ENCODE measurements around the gene CENPO.
A peak's percentile ranks its signal among the peaks of the same experiment; 100 is the strongest.
"Not testable (repeated sequence)": the region's sequence is repeated elsewhere in the genome, so short reads cannot be mapped to it uniquely, and the experiment has no call there.

Gene CENPO

DNA sequence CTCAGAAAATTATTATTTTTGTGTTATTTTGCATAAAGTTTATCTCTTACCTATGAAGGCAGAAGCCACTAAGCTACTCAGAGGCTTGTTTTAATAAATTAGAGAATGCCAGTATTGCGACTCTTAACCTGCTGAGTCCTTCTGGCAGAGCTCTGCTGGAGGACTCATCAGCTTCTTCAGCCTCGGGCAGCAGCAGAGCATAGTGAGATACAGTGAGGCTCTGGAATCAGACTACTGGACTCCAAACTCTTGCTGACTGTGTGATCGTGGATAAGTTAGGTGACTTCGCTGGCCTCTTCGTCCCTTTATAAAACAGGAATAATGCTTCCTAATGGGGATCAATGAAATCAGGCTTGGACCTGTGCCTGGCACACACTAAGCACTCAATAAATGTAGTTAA lies 1.8 kb upstream of the CENPO start:
- no peak for DNase-seq

DNA sequence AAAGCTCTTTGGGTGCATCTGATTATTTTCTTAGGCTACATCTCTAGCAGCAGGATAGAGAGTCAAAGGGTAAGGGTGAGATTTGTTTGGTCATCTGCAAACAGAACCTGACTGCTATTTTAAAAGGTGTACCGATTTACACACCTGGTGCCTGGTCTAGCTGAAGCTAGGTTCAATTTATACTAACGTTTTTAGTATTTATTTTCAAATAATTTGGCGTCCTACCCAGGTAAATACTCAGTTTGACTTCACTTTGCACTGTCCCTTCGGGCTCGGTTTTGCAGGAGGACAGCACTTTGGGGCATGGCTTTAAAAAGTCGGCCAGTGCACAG lies 717 bp upstream of the CENPO start:
- DNase-seq: no peak

DNA sequence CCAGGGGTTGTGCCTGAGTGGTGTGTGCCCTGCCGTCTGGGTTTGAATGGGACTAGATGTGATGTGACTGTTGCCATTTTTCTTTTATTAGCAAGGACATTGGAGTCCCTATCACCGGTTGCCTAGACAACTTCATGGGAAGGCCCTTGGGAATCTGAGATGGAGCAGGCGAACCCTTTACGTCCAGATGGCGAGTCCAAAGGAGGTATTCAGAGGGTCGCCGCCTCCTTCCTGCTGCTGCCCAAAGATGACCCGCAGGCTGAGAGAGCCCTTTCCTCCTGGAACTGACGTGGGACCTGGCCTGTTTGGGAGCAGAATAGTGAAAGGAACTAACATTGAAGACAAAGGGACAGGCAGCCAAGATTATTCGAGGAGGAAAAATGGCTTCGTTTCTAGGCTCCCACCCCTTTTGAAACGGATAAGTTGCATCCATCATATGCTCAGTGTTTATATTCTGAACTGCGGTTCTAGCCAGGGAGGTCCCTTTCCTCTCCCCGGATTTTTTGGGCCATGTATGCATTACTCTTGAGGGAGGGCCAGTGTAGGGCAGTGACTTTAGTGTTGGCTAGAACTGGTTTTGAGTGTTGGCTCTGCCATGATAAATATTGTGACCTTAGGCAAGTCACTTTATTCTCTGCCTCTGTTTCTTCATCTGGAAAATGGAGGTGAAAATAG lies 673 bp downstream of the CENPO start:
- peak; percentile 59 to 90 (median 78) for DNase-seq

DNA sequence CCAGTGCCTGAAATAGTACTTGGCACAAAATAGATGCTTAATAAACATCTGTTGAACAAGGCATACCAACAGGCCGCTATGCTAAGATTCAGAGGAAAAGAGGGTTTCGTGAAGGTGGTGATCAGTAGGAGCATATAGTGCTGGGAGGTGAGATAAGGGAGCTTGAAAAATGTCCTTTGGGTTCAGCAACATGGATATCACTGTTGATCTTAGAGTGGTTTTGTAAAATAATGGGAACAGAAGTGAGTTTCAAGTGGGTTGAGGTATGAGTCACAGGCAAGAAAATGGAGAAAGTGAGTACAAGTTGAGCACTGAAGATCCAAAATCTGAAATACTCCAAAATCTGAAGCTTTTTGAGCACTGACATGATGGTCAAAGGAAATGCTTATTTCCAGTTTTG lies 4.4 kb downstream of the CENPO start:
- no peak for DNase-seq

DNA sequence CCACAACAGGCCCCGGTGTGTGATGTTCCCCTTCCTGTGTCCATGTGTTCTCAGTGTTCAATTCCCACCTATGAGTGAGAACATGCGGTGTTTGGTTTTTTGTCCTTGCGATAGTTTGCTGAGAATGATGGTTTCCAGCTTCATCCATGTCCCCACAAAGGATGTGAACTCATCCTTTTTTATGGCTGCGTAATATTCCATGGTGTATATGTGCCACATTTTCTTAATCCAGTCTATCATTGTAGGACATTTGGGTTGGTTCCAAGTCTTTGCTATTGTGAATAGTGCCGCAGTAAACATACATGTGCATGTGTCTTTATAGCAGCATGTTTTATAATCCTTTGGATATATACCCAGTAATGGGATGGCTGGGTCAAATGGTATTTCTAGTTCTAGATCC lies 7.3 kb downstream of the CENPO start:
- DNase-seq: not testable (repeated sequence)

DNA sequence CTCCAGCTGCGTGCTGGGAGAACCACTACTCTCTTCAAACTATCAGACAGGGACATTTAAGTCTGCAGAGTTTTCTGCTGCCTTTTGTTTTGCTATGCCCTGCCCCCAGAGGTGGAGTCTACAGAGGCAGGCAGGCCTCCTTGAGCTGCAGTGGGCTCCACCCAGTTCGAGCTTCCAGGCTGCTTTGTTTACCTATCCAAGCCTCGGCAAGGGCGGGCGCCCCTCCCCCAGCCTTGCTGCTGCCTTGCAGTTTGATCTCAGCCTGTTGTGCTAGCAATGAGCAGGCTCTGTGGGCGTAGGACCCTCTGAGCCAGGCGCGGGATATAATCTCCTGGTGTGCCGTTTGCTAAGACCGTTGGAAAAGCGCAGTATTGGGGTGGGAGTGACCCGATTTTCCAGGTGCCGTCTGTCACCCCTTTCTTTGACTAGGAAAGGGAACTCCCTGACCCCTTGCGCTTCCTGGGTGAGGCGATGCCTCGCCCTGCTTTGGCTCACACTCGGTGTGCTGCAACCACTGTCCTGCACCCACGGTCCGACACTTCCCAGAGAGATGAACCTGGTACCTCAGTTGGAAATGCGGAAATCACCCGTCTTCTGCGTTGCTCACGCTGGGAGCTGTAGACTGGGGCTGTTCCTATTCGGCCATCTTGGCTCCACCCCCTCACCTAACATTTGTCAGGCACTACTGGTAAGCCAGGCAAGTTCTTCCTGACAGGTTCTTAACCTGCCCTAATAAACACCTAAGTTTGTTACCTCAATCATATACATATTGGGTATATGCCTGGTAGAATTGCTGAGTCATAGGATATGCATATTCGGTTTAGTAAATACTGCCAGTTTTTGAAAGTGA lies 12.8 kb downstream of the CENPO start:
- DNase-seq: not testable (repeated sequence)

DNA sequence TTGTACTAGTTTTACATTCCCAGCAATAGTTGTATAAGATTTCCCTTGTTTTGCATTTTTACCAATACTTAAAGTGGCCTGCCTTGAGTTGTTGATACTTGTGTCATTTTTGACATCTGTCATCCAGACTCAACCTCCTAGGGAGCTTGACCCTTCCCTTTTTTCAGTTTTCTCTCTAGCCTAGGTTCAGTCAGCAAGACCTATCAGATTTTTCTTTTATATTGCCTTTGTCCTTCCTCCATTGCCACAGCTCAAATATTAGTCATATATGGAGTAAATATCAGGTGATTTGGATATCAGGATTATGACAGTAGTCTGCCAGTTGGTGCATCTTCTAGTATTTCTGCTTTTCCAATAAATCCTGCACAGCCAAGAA lies 13.4 kb downstream of the CENPO start:
- no peak for DNase-seq

DNA sequence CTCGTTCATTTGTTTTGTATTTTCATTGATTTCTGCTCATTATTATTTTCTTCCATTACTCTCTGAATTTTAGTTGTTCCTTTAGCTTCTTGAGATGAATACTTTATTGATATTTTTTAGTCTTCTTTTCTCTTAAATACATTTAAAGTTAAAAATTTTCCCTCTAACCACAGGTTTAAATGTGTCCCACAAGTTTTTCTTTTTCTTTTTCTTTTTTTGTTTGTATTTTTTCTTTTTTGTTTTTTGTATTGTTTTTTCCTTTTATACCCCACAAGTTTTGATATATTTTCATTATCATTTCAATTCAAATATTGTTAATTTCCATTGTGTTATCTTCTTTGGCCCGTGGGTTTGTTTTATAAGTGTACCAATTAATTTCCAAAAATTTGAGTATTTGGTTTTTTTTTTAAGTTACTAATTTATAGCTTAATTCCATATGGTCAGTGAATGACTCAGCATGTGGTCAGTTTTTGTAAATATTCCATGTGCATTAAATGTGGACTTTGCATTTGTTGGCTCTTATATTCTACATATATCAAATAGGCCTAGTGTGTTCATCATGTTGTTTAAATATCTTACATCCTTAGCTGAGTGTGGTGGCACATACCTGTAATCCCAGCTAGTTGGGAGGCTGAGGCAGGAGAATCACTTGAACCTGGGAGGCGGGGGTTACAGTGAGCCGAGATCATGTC lies 16.2 kb downstream of the CENPO start:
- DNase-seq: no peak

DNA sequence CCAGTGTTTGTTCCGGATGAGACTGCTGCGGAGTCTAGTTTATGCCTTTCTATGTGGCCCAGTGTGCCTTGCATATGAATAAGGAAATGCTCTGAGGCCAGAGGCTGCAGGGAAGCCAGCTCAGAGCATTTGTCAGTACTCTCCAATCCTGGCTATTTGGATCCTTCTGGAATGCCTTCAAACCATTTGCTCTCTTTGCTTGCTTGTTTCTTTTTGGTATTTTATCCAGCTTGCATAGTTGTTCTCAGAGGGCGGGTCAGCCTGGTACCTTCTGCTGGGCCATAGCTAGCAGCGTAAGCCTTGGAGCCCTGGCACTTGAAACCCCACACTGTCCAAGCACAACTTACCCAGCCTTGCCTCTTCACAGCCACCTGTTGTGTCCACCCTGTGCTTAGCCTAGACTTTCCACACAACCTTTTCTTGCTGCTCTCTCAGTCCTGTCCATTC lies 20.5 kb downstream of the CENPO start:
- no peak for DNase-seq

DNA sequence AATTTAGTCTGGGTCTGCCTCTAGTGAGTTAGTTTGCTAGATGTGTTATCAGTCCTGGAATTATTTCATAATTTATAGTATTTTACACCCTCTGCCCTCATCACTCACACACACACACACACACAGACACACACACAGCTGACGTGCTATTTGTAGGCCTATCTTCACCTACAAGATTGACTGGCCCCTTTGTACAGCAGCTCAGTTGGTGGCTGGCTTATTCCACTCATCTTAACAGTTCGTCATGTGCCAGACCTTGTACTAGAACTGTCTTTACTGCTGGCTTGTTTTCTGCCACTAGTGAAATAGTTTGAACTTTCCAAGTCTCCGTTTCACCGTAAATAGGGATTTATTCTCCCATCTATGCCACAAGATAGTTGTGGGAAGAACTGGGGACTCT lies 21.3 kb downstream of the CENPO start:
- no peak for DNase-seq

DNA sequence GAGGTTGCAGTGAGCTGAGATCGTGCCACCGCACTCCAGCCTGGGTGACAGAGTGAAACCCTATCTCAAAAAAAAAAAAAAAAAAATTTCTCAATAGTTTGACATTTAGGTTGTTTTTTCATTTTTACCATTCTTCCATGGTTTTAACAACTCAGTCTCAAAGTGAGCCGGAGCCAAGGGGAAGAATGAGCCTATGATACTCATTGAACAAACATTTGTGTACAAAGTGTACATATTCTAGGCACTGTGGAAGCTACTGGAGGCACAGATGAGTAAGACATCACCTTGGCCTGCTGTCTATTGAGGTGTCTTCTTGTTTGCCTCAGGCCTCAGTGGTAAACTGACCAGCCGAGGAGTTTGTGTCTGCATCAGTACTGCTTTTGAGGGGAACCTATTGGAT lies 21.9 kb downstream of the CENPO start:
- DNase-seq: no peak

DNA sequence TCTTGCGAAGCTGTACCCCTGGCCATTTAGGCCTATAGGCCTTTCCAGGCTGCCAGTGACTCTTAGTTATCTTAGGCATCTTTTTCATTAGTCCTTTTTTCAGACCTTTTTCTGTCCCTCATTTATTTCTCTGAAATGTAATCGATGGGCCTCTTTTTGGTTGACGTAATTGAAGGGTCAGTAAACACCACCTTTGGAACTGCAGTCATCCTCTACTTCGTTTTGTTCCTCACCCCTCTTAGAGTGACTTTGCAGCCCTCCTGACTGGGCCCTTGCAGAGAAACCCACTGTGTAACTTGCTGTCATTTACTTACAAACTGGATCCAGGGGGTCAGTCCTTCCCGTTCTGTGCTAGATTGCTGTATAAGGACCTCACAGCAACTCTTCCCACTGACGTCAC lies 23.2 kb downstream of the CENPO start:
- DNase-seq: no peak

DNA sequence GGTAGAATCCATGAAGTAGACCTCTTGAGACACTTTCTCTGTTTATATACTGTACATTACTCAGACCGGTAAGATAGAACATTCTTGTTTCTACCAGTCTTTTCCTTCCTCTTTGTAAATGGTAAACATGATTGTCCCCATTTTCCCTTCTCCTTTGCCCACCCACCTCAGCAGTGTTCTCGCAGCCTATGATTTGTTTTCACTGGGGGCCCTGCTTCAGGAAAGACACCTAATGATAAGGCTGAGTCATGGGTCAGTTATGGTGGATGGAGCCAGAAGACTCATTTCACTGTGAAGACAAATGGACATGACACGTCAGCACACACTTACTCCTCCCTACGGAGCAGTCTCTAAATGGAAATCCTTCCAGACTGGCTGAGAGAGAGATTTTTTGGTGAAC lies 23.7 kb downstream of the CENPO start:
- DNase-seq: no peak

DNA sequence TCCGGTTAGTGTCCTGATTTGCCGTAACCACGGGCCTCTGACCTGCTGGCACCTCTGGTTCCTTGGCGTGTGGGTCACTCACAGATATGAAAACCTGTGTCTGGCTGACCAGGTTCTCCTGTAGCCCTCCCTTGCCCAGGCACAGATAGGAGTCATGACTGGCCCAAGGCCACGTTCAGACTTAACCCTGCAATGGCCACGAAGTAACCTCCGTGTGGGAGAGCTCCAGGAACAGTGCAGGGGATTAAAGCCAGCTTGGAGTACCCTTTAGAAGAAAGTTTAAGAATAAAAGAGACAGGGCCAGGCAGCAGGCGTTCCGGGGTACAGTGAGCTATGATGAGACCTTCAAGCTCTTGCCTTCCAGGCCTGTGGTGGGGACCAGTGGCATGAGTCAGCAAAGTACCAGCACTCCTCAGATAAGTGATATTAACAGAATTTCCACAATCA lies 25.5 kb downstream of the CENPO start:
- no peak for DNase-seq

DNA sequence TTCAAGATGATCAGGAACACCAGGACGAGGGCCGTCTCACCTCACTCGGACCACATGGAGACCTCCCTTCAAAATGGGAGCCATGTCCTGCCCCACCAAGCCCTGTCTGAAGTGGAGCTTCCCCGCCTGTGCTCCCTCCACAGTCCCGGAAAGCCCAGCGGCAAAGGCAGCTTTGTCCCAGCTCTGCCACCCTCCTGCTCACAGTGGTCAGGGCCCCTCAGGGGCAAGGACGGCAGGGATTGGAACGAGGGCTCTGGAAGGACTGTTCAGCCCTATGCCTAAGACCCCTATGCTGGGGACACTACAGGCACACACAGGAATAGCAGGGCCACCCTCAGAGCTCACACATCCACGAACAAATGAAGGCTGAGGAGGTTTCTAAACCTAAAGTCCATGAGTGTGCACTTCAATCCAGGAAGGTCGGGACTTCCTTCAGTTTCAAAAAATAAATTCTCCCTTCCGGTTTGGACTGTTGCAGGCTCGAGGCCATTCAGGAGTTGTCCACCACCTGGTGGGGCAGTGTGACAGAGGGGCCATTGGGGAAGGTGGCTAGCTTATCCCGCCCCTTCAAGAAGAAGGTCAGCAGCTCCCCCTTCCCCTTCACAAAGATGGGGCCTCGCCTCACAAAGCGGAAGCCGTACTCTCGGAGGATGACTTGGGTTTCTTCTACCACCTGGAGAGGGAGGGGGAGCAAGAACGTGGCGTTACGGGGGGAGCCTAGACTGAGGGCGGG lies 26.4 kb downstream of the CENPO start:
- DNase-seq: no peak

DNA sequence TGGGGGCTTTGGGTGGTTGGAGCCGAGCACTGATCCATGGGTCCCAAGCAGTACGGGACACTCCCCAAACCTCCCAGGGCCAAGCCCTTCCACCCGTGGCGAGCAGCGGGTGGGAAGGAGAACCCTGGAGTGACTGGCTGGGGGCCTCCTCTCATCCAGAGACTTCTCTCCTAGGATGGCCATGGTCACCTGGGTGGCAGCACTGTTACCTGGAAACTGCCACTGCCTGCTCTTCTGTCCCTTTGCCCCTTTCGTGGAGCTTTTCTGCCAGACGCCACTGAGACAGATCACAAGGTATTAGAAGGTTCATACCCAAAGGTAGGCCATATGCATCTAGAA lies 26.9 kb downstream of the CENPO start:
- no peak for DNase-seq

DNA sequence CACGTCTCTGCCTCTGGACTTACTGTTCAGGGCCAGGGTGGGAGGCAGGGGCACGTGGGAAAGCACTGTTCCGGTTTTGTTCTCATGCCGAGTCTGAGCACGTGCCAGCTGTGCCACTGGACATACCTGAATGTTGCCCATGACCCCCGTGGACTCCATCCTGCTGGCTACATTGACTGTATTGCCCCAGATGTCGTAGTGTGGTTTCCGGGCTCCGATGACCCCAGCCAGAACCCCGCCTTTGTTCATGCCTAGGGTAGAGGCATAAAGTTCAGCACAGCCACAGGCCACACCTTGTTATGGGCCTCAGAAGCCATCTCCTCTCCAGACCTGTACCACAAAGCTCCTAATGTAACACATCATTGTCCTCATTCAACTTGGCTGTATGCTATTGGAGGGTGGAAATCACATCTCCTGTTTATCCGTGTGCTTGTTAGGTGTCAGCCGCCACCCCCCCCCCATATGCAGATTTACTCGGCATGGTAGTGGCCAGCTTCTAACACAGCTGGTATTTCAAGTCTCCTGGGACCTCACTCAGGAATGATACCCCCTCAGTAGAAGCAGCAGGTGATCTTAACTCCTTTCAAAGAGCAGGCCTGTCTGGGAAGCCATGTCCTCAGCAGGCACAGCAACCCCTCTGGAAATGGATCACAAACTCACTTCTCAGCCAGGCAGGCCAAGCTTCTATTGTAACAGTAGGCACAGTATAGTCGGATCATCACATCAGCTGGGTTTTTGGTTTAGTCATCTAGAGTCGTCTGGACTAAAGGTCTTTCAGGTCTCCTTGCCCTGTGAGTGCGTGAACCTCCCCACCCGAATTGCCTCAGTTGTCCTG lies 27.6 kb downstream of the CENPO start:
- no peak for DNase-seq

DNA sequence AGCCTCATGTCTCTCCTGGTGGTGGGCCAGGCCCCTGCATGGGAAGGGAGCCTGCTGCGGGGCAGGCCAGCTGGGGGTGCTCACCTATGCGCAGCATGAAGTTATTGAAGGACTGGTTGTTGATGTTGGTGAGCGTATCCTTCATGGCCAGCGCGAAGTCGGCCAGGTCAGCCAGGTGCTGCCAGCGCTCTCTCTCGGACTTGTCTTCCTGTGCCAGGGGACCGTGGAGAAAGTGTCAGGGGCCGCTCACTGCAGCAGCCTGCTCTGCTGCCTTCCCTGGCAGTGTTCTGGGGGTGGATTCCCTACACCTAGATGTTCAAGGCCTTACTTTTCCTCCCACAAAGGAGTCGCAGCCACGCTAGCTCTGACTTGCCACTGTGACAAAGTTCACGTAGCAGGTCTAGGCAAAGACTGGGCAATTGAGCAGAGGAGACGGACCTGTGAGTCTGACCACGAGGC lies 28.2 kb downstream of the CENPO start:
- DNase-seq: no peak

DNA sequence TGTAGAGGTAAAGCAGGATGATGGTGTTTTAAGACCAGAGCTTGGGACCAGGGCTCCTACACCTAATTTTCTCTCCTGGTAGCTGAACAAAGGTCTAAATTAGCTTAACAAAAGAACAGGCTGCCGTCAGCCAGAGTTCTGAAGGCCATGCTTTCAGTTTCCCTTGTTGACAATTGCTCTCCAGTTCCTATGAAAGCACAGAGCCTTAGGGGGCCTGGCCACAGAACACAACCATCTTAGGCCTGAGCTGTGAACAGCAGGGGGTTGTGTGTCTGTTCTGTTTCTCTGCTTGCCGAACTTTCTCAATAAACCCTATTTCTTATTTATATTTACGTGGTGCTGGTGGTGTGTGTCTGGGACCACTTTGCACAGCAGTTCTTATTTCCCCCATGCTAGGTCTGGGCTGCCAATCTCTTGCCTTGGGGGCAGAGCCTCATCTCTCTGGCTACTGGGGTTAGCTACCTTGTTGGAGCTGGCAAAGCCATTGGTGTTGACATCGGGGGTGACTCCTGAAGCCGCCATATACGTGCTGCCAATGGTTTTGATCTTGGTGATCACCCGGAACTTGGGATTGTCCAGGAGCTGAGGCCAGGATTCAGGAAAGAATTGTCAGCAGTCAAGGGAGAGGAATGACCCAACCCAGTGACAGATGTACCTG lies 29.0 kb downstream of the CENPO start:
- DNase-seq: peak; percentile 38 to 78 (median 43)

DNA sequence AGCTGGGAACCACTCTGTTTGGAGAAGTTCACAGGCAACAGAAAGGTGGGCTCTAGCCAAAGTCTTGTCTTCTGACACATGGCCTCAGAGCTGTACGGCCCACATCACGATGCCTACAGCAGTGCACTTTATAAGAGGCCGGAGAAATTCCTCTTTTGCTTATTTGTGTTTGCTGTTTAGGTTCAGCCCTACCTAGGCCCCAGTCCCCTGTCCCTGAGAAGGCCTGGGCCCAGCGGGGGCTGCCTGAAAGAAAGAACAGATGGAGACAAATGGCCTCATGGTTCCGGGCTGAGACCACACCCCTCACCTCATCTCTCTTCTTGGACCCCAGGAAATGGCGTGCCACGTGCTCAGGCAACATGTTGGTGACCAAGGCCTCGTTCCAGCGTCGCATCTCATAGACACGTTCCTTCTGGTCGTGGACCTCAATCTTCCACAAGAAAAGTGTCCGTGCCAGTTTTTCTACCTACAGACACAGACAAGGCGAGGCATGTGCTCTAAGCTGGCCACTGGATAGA lies 30.9 kb downstream of the CENPO start:
- no peak for DNase-seq

All from NCI-H1417 (cell line).